PC-9 (cell line): Measurements from ENCODE around the gene RUFY3. TPM values are rescaled to one million over a fixed set of nuclear protein-coding genes. Genes with fewer than 3 reads are reported as not detected.

ENCODE experiments used
- BruUV-seq: library from RNA; stranded (reverse); fragments of 400-500 nt; replicated peaks from 2 replicates; lab custom pipeline; 2021; lab: Mats Ljungman, UMichigan
- CTCF ChIA-PET: fragments of 300-600 bp; sonication (Branson Sonifier 250); formaldehyde crosslinking; loops from one replicate; lab custom pipeline; 2022; ENCODE audit warnings: antibody characterized with exemption; lab: Charles Lee
- POLR2A ChIA-PET: fragments of 300-600 bp; sonication (Branson Sonifier 250); formaldehyde crosslinking; loops from one replicate; lab custom pipeline; 2022; ENCODE audit warnings: antibody characterized with exemption; ENCODE audit not compliant: unreplicated experiment; lab: Charles Lee
- DNase-seq, 2 experiments: peaks; one replicate each; pipeline versions ENCODE4 v3.0.0 to v3.0.0-alpha.2; 2015 to 2022; ENCODE audit warnings: mixed read lengths in 1 of 2
- H2AFZ ChIP-seq: fragments of 200-600 bp; sonication (generic); 2 replicates; pipeline ENCODE4 v1.8.1; 2017; ENCODE audit warnings: antibody characterized with exemption
- H3F3A ChIP-seq: fragments of 200-600 bp; sonication (generic); 2 replicates; pipeline ENCODE4 v1.8.1; 2017; ENCODE audit warnings: antibody characterized with exemption, mild to moderate bottlenecking, low read depth; ENCODE audit not compliant: insufficient read depth
- H3K27ac ChIP-seq: fragments of 200-600 bp; sonication (generic); 2 replicates; pipeline ENCODE4 v1.6.1; 2016; ENCODE audit warnings: mixed run types
- H3K27me3 ChIP-seq: fragments of 200-600 bp; sonication (generic); 2 replicates; pipeline ENCODE4 v1.6.1; 2016; ENCODE audit warnings: low read depth, mixed run types; ENCODE audit not compliant: insufficient read depth
- H3K36me3 ChIP-seq: fragments of 200-600 bp; sonication (generic); 2 replicates; pipeline ENCODE4 v1.6.1; 2016; ENCODE audit warnings: low read depth, mixed run types
- H3K4me1 ChIP-seq: fragments of 200-600 bp; sonication (generic); replicated peaks from 2 replicates; pipeline ENCODE4 v1.6.1; 2016; ENCODE audit warnings: mixed run types; ENCODE audit not compliant: insufficient read depth
- H3K4me2 ChIP-seq: fragments of 200-600 bp; sonication (generic); 2 replicates; pipeline ENCODE4 v1.6.1; 2017; ENCODE audit warnings: mixed run types
- H3K4me3 ChIP-seq: fragments of 200-600 bp; sonication (generic); 2 replicates; pipeline ENCODE4 v1.6.1; 2016; ENCODE audit warnings: mixed run types
- H3K79me2 ChIP-seq: fragments of 200-600 bp; sonication (generic); 2 replicates; pipeline ENCODE4 v1.6.1; 2017; ENCODE audit warnings: low read depth, mixed run types
- H3K9me2 ChIP-seq: fragments of 200-600 bp; sonication (generic); 2 replicates; pipeline ENCODE4 v1.8.1; 2017; ENCODE audit warnings: mild to moderate bottlenecking; ENCODE audit not compliant: insufficient read depth
- H3K9me3 ChIP-seq: fragments of 200-600 bp; sonication (generic); 2 replicates; pipeline ENCODE4 v1.8.1; 2016; ENCODE audit warnings: low read depth; ENCODE audit not compliant: insufficient read depth
- H4K20me1 ChIP-seq: fragments of 200-600 bp; sonication (generic); 2 replicates; pipeline ENCODE4 v1.8.1; 2017; ENCODE audit not compliant: insufficient read depth
- CTCF ChIP-seq: fragments of 200-600 bp; sonication (generic); conservative IDR thresholded peaks from 2 replicates; pipeline ENCODE4 v1.6.1; 2017; ENCODE audit warnings: mixed run types, antibody characterized with exemption, mild to moderate bottlenecking, moderate library complexity
- EZH2 ChIP-seq: fragments of 200-600 bp; sonication (generic); IDR thresholded peaks from 2 replicates; pipeline ENCODE4 v1.8.0; 2017; ENCODE audit warnings: antibody characterized with exemption, low read depth
- intact Hi-C: fragments of 100-400 bp; cut with micrococcal nuclease; formaldehyde crosslinking; loops from one replicate; pipeline ENCODE4 v1.10.0; 2022; ENCODE audit not compliant: unreplicated experiment
- total RNA-seq: library from RNA; stranded (reverse); gene quantifications from 2 replicates; pipeline ENCODE4 v1.2.3, GENCODE V29; 2021

Gene RUFY3
- total RNA-seq, 1 experiment from 2014 or later, result 23.6 TPM

- DNase-seq, result no peak
- no peaks in the 10 kb centered on the region for H3K36me3 ChIP-seq
- no peak overlapping the region for H2AFZ ChIP-seq
- no peaks in the 10 kb centered on the region for H3K9me2 ChIP-seq
- no peak for TF ChIP-seq EZH2
- no peak for TF ChIP-seq CTCF
- POLR2A ChIA-PET, result no interaction called here
- no peak overlapping the region for H3K27ac ChIP-seq
- H3K4me2 ChIP-seq, result no peak overlapping the region
- BruUV-seq, result no TSS peak
- H3K27me3 ChIP-seq, result no peaks in the 10 kb centered on the region
- no peaks in the 10 kb centered on the region for H3K79me2 ChIP-seq
- no peaks in the 10 kb centered on the region for H4K20me1 ChIP-seq
- H3K4me3 ChIP-seq, result no peak overlapping the region
- intact Hi-C loops, result no loop called here
- no peaks in the 10 kb centered on the region for H3K9me3 ChIP-seq
- CTCF ChIA-PET, result no interaction called here
- no peaks in the 10 kb centered on the region for H3K4me1 ChIP-seq
- no peaks in the 10 kb centered on the region for H3F3A ChIP-seq
These were observed 79.6 kb downstream of the RUFY3 start for GRCh38 chr4:70801265-70801809.

- no peaks in the 10 kb centered on the region for H3K27me3 ChIP-seq
- no peak overlapping the region for H2AFZ ChIP-seq
- H4K20me1 ChIP-seq, result no peaks in the 10 kb centered on the region
- ChIA-PET POLR2A (no interaction called here), CTCF (no interaction called here)
- H3K9me3 ChIP-seq, result no peaks in the 10 kb centered on the region
- H3K4me2 ChIP-seq, result no peak overlapping the region
- no TSS peak for BruUV-seq
- no peak for TF ChIP-seq EZH2
- no peak for TF ChIP-seq CTCF
- H3K9me2 ChIP-seq, result no peaks in the 10 kb centered on the region
- H3F3A ChIP-seq, result no peaks in the 10 kb centered on the region
- DNase-seq, result no peak
- no peaks in the 10 kb centered on the region for H3K79me2 ChIP-seq
- no peak overlapping the region for H3K4me3 ChIP-seq
- H3K4me1 ChIP-seq, result no peaks in the 10 kb centered on the region
- no peaks in the 10 kb centered on the region for H3K36me3 ChIP-seq
- no peak overlapping the region for H3K27ac ChIP-seq
- intact Hi-C loops, result no loop called here
These were observed 81.3 kb downstream of the RUFY3 start for GRCh38 chr4:70802928-70803580.

GRCh38 chr4:70808151-70808550, 86.4 kb downstream of the RUFY3 start:
- CTCF ChIA-PET, result no interaction called here
- intact Hi-C loops, result no loop called here

More at GRCh38 chr4:70808151-70808550, 86.4 kb downstream of the RUFY3 start:
- H2AFZ ChIP-seq, result no peak overlapping the region
- DNase-seq, result no peak
- no peak overlapping the region for H3K27ac ChIP-seq
- POLR2A ChIA-PET, result no interaction called here
- H3K27me3 ChIP-seq, result no peaks in the 10 kb centered on the region
- H4K20me1 ChIP-seq, result no peaks in the 10 kb centered on the region
- H3K4me2 ChIP-seq, result no peak overlapping the region
- TF ChIP-seq EZH2, result no peak
- no peak for TF ChIP-seq CTCF
- no TSS peak for BruUV-seq
- H3K9me3 ChIP-seq, result no peaks in the 10 kb centered on the region
- H3K36me3 ChIP-seq, result no peaks in the 10 kb centered on the region
- H3K9me2 ChIP-seq, result no peaks in the 10 kb centered on the region
- H3K79me2 ChIP-seq, result no peaks in the 10 kb centered on the region
- no peaks in the 10 kb centered on the region for H3F3A ChIP-seq
- H3K4me1 ChIP-seq, result no peaks in the 10 kb centered on the region
- no peak overlapping the region for H3K4me3 ChIP-seq
